ENCODE data around the gene IL1RL1. TPM values are rescaled to one million over a fixed set of nuclear protein-coding genes. Genes with fewer than 3 reads are reported as not detected.

IL1RL1 gene
- polyA plus RNA-seq, 1 donor from 2014 or later, result not detected

DNA sequence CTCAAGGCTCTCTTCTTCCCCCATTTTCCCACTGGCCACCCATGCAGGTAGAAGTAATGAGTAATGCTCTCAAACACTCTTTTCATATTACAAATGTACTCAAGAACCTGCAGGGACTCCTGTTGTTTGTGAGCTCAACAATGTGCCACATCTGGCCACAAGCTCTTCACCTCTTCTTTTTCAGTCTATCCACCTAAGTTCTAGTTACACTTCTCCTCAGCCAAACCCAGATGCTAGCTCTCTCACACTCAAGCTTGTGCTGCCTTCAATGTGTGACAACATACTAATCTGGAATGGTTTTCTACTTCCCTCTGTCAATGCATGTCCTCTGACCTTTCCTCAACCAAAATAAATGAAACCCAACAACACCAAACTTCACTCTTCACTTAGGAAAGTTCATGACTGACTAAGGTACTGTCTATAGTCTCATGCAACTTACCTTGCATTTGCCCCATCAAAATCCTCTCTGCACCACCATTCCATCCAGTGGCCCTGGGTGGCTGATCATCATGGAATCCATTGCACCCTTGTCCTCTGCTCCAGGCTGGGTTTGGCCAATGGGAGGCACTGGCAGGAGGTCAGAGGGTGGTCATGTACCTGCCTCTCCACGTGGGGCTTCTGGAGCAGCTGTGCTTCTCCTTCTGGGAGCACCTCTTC, 38.9 kb downstream of the IL1RL1 start:
- no peak overlapping the region for H2AFZ ChIP-seq (ENCODE audit: low read depth, low read length)
- no peaks in the 10 kb centered on the region for H3F3A ChIP-seq (ENCODE audit: insufficient read depth, low read length, poor library complexity, severe bottlenecking)
- H3K9ac ChIP-seq (ENCODE audit: low read length), result no peak overlapping the region
- H3K4me3 ChIP-seq (ENCODE audit: low read length), result no peak overlapping the region
- TF ChIP-seq, protein P1, sequence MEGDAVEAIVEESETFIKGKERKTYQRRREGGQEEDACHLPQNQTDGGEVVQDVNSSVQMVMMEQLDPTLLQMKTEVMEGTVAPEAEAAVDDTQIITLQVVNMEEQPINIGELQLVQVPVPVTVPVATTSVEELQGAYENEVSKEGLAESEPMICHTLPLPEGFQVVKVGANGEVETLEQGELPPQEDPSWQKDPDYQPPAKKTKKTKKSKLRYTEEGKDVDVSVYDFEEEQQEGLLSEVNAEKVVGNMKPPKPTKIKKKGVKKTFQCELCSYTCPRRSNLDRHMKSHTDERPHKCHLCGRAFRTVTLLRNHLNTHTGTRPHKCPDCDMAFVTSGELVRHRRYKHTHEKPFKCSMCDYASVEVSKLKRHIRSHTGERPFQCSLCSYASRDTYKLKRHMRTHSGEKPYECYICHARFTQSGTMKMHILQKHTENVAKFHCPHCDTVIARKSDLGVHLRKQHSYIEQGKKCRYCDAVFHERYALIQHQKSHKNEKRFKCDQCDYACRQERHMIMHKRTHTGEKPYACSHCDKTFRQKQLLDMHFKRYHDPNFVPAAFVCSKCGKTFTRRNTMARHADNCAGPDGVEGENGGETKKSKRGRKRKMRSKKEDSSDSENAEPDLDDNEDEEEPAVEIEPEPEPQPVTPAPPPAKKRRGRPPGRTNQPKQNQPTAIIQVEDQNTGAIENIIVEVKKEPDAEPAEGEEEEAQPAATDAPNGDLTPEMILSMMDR (IDR thresholded peaks at IDR 0.05; ENCODE audit: poor library complexity, severe bottlenecking), result no peak
- no peak for TF ChIP-seq MXI1 (conservative IDR thresholded peaks at IDR 0.05; ENCODE audit: poor library complexity, severe bottlenecking)
- no peak for TF ChIP-seq REST (IDR thresholded peaks at IDR 0.05; ENCODE audit: borderline replicate concordance)
- no peak for TF ChIP-seq TAF1 (IDR thresholded peaks at IDR 0.05; ENCODE audit: low read depth)
- TF ChIP-seq EZH2 (IDR thresholded peaks at IDR 0.05; ENCODE audit: borderline replicate concordance, insufficient read depth, low read length, poor library complexity, severe bottlenecking), result no peak
- TF ChIP-seq RAD21 (conservative IDR thresholded peaks at IDR 0.05), result no peak
- TF ChIP-seq POLR2AphosphoS5 (IDR thresholded peaks at IDR 0.05), result no peak
- TF ChIP-seq SMC3 (conservative IDR thresholded peaks at IDR 0.05; ENCODE audit: poor library complexity), result no peak
- TF ChIP-seq EP300 (conservative IDR thresholded peaks at IDR 0.05; ENCODE audit: poor library complexity, severe bottlenecking), result no peak
- H3K4me2 ChIP-seq (ENCODE audit: low read length), result no peak overlapping the region
- no peaks in the 10 kb centered on the region for H3K79me2 ChIP-seq (replicated peaks; ENCODE audit: insufficient read depth, low read length)
- no peaks in the 10 kb centered on the region for H3K36me3 ChIP-seq (ENCODE audit: insufficient read depth, low read length)
- no peaks in the 10 kb centered on the region for H3K9me2 ChIP-seq (ENCODE audit: insufficient read depth, low read length)
- H3K27ac ChIP-seq (ENCODE audit: low read length), result no peak overlapping the region
- H3K27me3 ChIP-seq (ENCODE audit: insufficient read depth, low read depth, low read length), result peaks cover 10% of the 10 kb centered on the region
- H3K9me3 ChIP-seq (ENCODE audit: low read length), result no peaks in the 10 kb centered on the region
- H4K20me1 ChIP-seq (ENCODE audit: insufficient read depth), result no peaks in the 10 kb centered on the region

- no peaks in the 10 kb centered on the region for H3K36me3 ChIP-seq (ENCODE audit: insufficient read depth, low read length)
- no peaks in the 10 kb centered on the region for H3K9me2 ChIP-seq (ENCODE audit: insufficient read depth, low read length)
- no peaks in the 10 kb centered on the region for H3K79me2 ChIP-seq (replicated peaks; ENCODE audit: insufficient read depth, low read length)
- H3K9ac ChIP-seq (ENCODE audit: low read length), result peak within 1 kb of the TSS; percentile 34
- no peaks in the 10 kb centered on the region for H3K9me3 ChIP-seq (ENCODE audit: low read length)
- H3K4me2 ChIP-seq (ENCODE audit: low read length), result peak within 1 kb of the TSS; percentile 44
- no peaks in the 10 kb centered on the region for H4K20me1 ChIP-seq (ENCODE audit: insufficient read depth)
- H3K4me3 ChIP-seq (ENCODE audit: low read length), result peak within 1 kb of the TSS; percentile 73
- no peak for TF ChIP-seq TAF1 (IDR thresholded peaks at IDR 0.05; ENCODE audit: low read depth)
- no peak for TF ChIP-seq EZH2 (IDR thresholded peaks at IDR 0.05; ENCODE audit: borderline replicate concordance, insufficient read depth, low read length, poor library complexity, severe bottlenecking)
- peak; percentile 19 for TF ChIP-seq EP300 (conservative IDR thresholded peaks at IDR 0.05; ENCODE audit: poor library complexity, severe bottlenecking)
- peak; percentile 69 for TF ChIP-seq SMC3 (conservative IDR thresholded peaks at IDR 0.05; ENCODE audit: poor library complexity)
- TF ChIP-seq, protein P1 (IDR thresholded peaks at IDR 0.05; ENCODE audit: poor library complexity, severe bottlenecking), result peak; percentile 84
- peak; percentile 67 for TF ChIP-seq RAD21 (conservative IDR thresholded peaks at IDR 0.05)
- no peak for TF ChIP-seq POLR2AphosphoS5 (IDR thresholded peaks at IDR 0.05)
- peak; percentile 41 for TF ChIP-seq MXI1 (conservative IDR thresholded peaks at IDR 0.05; ENCODE audit: poor library complexity, severe bottlenecking)
- no peak for TF ChIP-seq REST (IDR thresholded peaks at IDR 0.05; ENCODE audit: borderline replicate concordance)
- H3K27ac ChIP-seq (ENCODE audit: low read length), result no peak within 1 kb of the TSS
- H2AFZ ChIP-seq (ENCODE audit: low read depth, low read length), result no peak within 1 kb of the TSS
- H3F3A ChIP-seq (ENCODE audit: insufficient read depth, low read length, poor library complexity, severe bottlenecking), result no peaks in the 10 kb centered on the region
- peaks cover 23% of the 10 kb centered on the region for H3K27me3 ChIP-seq (ENCODE audit: insufficient read depth, low read depth, low read length)
Observed at GRCh38 chr2:102355526-102356380, 44.4 kb downstream of the IL1RL1 start, which contains the start of gene IL18R1. IL18R1 (plus strand) TSS chr2:102355796; CDS start chr2:102362661, 6,865 bp downstream.
